Endothelial cell of umbilical vein (primary cell): ENCODE data around the gene DEPDC4. TPM values are rescaled to one million over a fixed set of nuclear protein-coding genes. Genes with fewer than 3 reads are reported as not detected.

Source experiments
- BruUV-seq: library from RNA; stranded (reverse); fragments of 400-500 nt; replicated peaks from 2 replicates; lab custom pipeline; 2021; lab: Mats Ljungman, UMichigan
- CTCF ChIA-PET: fragments of 300-600, 350-600 bp; sonication (Branson Sonifier 250); formaldehyde crosslinking; loops from one replicate; lab custom pipeline; 2021; ENCODE audit warnings: antibody characterized with exemption, inconsistent platforms; lab: Charles Lee
- POLR2A ChIA-PET: fragments of 300-600, 350-600 bp; sonication (Branson Sonifier 250); formaldehyde crosslinking; loops from one replicate; lab custom pipeline; 2021; ENCODE audit warnings: antibody characterized with exemption, inconsistent platforms; lab: Charles Lee
- DNase-seq: peaks from one replicate; pipeline ENCODE4 v3.0.0-alpha.2; 2011; ENCODE audit warnings: low read depth, low spot score
- FAIRE-seq: peaks from 2 replicates; lab custom pipeline; 2011; peaks lifted over from hg19 to GRCh38; lab: Jason Lieb, UNC
- H2AFZ ChIP-seq: 2 replicates; pipeline ENCODE4 v1.6.0; 2012; ENCODE audit warnings: low read depth, low read length, control low read depth, inconsistent platforms
- H3K27ac ChIP-seq: 2 replicates; pipeline ENCODE4 v1.5.1; 2011; ENCODE audit warnings: low read depth, mild to moderate bottlenecking, control low read depth, low read length, moderate library complexity; ENCODE audit not compliant: insufficient read depth
- H3K27me3 ChIP-seq, 2 experiments: 2 replicates each; pipeline versions ENCODE4 v1.6.0 to v1.6.1; 2011; ENCODE audit warnings: low read length in 2 of 2, mixed read lengths in 1 of 2; ENCODE audit not compliant: control insufficient read depth in 2 of 2, insufficient read depth in 2 of 2
- H3K36me3 ChIP-seq, 2 experiments: 2 replicates in 1 of 2; 3 replicates in 1 of 2; pipeline ENCODE4 v1.5.1; 2011; ENCODE audit warnings: low read length in 2 of 2, mild to moderate bottlenecking in 1 of 2, moderate library complexity in 1 of 2; ENCODE audit not compliant: control insufficient read depth in 2 of 2, insufficient read depth in 2 of 2; ENCODE audit errors: extremely low read depth in 1 of 2
- H3K4me1 ChIP-seq: 3 replicates; pipeline ENCODE4 v1.5.1; 2011; ENCODE audit warnings: mild to moderate bottlenecking, low read length; ENCODE audit not compliant: control insufficient read depth, insufficient read depth; ENCODE audit errors: extremely low read depth
- H3K4me2 ChIP-seq: 2 replicates; pipeline ENCODE4 v1.6.1; 2011; ENCODE audit warnings: low read length, control low read depth, mixed read lengths; ENCODE audit not compliant: insufficient read depth
- H3K4me3 ChIP-seq, 3 experiments: fragments of 200-600 bp in 1 of 3; sonication (generic), shearing (Covaris generic) in 1 of 3; replicated peaks in 1 of 3; 2 replicates each; pipeline ENCODE4 v1.5.1; 2011 to 2016; ENCODE audit warnings: control low read depth in 3 of 3, low read length in 3 of 3, mild to moderate bottlenecking in 2 of 3, inconsistent platforms in 1 of 3, low read depth in 1 of 3, moderate library complexity in 1 of 3; ENCODE audit not compliant: insufficient read depth in 1 of 3
- H3K79me2 ChIP-seq: 2 replicates; pipeline ENCODE4 v1.6.0; 2012; ENCODE audit warnings: low read length, inconsistent platforms; ENCODE audit not compliant: control insufficient read depth, insufficient read depth
- H3K9ac ChIP-seq: replicated peaks from 2 replicates; pipeline ENCODE3; 2011; ENCODE audit warnings: low read length, control low read depth; ENCODE audit not compliant: insufficient read depth; ENCODE audit errors: extremely low read depth
- H3K9me1 ChIP-seq: replicated peaks from 3 replicates; pipeline ENCODE4 v1.6.0; 2011; ENCODE audit warnings: mild to moderate bottlenecking, low read length; ENCODE audit not compliant: control insufficient read depth, insufficient read depth; ENCODE audit errors: extremely low read depth
- H3K9me3 ChIP-seq: replicated peaks from 2 replicates; pipeline ENCODE4 v1.5.1; 2012; ENCODE audit warnings: low read length, inconsistent platforms; ENCODE audit not compliant: control insufficient read depth, insufficient read depth
- H4K20me1 ChIP-seq: replicated peaks from 2 replicates; pipeline ENCODE3; 2011; ENCODE audit warnings: mild to moderate bottlenecking, low read length; ENCODE audit not compliant: control insufficient read depth, insufficient read depth; ENCODE audit errors: extremely low read depth
- EZH2 ChIP-seq: IDR thresholded peaks from 2 replicates; pipeline ENCODE4 v1.6.1; 2012; ENCODE audit warnings: borderline replicate concordance, low read depth, mild to moderate bottlenecking, moderate library complexity, low read length, inconsistent platforms; ENCODE audit not compliant: severe bottlenecking
- FOS ChIP-seq: IDR thresholded peaks from 2 replicates; pipeline ENCODE4 v1.6.1; 2011; ENCODE audit warnings: mild to moderate bottlenecking, low read length, moderate library complexity, borderline replicate concordance; ENCODE audit not compliant: insufficient read depth
- GATA2 ChIP-seq: IDR thresholded peaks from 2 replicates; pipeline ENCODE4 v1.7.0; 2011; ENCODE audit warnings: low read depth, mild to moderate bottlenecking, moderate library complexity, mixed read lengths, low read length; ENCODE audit not compliant: insufficient read length, insufficient read depth
- JUN ChIP-seq: IDR thresholded peaks from 2 replicates; pipeline ENCODE4 v1.6.1; 2011; ENCODE audit warnings: borderline replicate concordance, low read depth; ENCODE audit not compliant: insufficient read length, insufficient read depth
- MAX ChIP-seq: IDR thresholded peaks from 2 replicates; pipeline ENCODE4 v1.6.1; 2011; ENCODE audit not compliant: insufficient read depth, insufficient read length
- MYC ChIP-seq: IDR thresholded peaks from one replicate; pipeline ENCODE4 v1.6.1; 2011; ENCODE audit warnings: mild to moderate bottlenecking, low read depth, low read length
- POLR2A ChIP-seq: IDR thresholded peaks from 2 replicates; pipeline ENCODE4 v1.6.1; 2012; ENCODE audit warnings: low read depth, mild to moderate bottlenecking, control low read depth, low read length
- POLR2AphosphoS5 ChIP-seq: IDR thresholded peaks from 2 replicates; pipeline ENCODE4 v1.6.1; 2012; ENCODE audit warnings: low read depth, mild to moderate bottlenecking, control low read depth, low read length, moderate library complexity; ENCODE audit not compliant: insufficient read depth
- dilution Hi-C: fragments of 300-500 bp; cut with MboI; formaldehyde crosslinking; loops from one replicate; pipeline ENCODE4 v1.15.0; 2019; ENCODE audit warnings: low sequenced_read_pairs; ENCODE audit not compliant: extremely low pct_ligation_motif_present
- intact Hi-C: fragments of 100-400 bp; cut with micrococcal nuclease; formaldehyde crosslinking; loops from one replicate; pipeline ENCODE4 v1.10.0; 2022
- polyA plus RNA-seq, 4 experiments: library from polyadenylated mRNA; depleted of rRNA in 3 of 4; stranded (reverse) in 3 of 4; unstranded in 1 of 4; fragments of >200 nt; gene quantifications; 2 replicates each; pipeline versions ENCODE4 v1.2.1 to v1.2.3, GENCODE V29; 2011 to 2012; ENCODE audit warnings: missing spikeins in 1 of 4
- total RNA-seq: library from RNA; stranded (reverse); gene quantifications from 2 replicates; pipeline ENCODE4 v1.2.3, GENCODE V29; 2021
- TF ChIP-seq, protein P1 (sequence below), 2 donors: IDR thresholded peaks; 1 replicate in 1 of 2; 2 replicates in 1 of 2; pipeline ENCODE4 v1.5.1; 2011; ENCODE audit warnings: low read length in 2 of 2, mild to moderate bottlenecking in 2 of 2, moderate library complexity in 2 of 2, control low read depth in 1 of 2, inconsistent platforms in 1 of 2, low read depth in 1 of 2; ENCODE audit not compliant: insufficient read depth in 1 of 2; ENCODE audit errors: extremely low read depth in 1 of 2

DEPDC4 gene
- total and polyA plus RNA-seq, 2 donors (not counting 3 experiments of a cell fraction or from before 2014, with no cell fraction given), result 0.15 to 0.66 TPM

- H3K36me3 ChIP-seq, result no peaks in the 10 kb centered on the region
- BruUV-seq, result no TSS peak
- no peaks in the 10 kb centered on the region for H3K27me3 ChIP-seq
- CTCF ChIA-PET, result no interaction called here
- dilution Hi-C loops (no loop called here), intact Hi-C loops (loop anchor here (10.0 kb wide), 1 partner anchor 426 kb away; no protein-coding TSS in a partner anchor)
- no peaks in the 10 kb centered on the region for H4K20me1 ChIP-seq
- H3K9me1 ChIP-seq, result no peaks in the 10 kb centered on the region
- no peak overlapping the region for H3K4me2 ChIP-seq
- no peak overlapping the region for H2AFZ ChIP-seq
- no peak overlapping the region for H3K9ac ChIP-seq
- H3K4me1 ChIP-seq, result no peaks in the 10 kb centered on the region
- no peak for DNase-seq
- no peak overlapping the region for H3K27ac ChIP-seq
- no peaks in the 10 kb centered on the region for H3K79me2 ChIP-seq
- TF ChIP-seq FOS, result no peak
- no peak for TF ChIP-seq POLR2AphosphoS5
- TF ChIP-seq EZH2, result no peak
- TF ChIP-seq POLR2A, result no peak
- TF ChIP-seq MAX, result no peak
- no peak for TF ChIP-seq MYC
- no peak for TF ChIP-seq GATA2
- TF ChIP-seq JUN, result no peak
- TF ChIP-seq, protein P1, sequence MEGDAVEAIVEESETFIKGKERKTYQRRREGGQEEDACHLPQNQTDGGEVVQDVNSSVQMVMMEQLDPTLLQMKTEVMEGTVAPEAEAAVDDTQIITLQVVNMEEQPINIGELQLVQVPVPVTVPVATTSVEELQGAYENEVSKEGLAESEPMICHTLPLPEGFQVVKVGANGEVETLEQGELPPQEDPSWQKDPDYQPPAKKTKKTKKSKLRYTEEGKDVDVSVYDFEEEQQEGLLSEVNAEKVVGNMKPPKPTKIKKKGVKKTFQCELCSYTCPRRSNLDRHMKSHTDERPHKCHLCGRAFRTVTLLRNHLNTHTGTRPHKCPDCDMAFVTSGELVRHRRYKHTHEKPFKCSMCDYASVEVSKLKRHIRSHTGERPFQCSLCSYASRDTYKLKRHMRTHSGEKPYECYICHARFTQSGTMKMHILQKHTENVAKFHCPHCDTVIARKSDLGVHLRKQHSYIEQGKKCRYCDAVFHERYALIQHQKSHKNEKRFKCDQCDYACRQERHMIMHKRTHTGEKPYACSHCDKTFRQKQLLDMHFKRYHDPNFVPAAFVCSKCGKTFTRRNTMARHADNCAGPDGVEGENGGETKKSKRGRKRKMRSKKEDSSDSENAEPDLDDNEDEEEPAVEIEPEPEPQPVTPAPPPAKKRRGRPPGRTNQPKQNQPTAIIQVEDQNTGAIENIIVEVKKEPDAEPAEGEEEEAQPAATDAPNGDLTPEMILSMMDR (IDR thresholded peaks at IDR 0.05; ENCODE audit: extremely low read depth in 1 of 2, insufficient read depth in 1 of 2, low read depth in 1 of 2, low read length in 2 of 2), result no peak
- H3K4me3 ChIP-seq, result no peak overlapping the region
- POLR2A ChIA-PET, result no interaction called here
- H3K9me3 ChIP-seq, result no peaks in the 10 kb centered on the region
- no peak for FAIRE-seq
Measured at GRCh38 chr12:100238801-100239200, 28.1 kb downstream of the DEPDC4 start.
